Ectodermal cell (in vitro differentiated cells): Measurements from ENCODE around the gene SUPT4H1.
A peak's percentile ranks its signal among the peaks of the same experiment; 100 is the strongest.

Experiments
- H3K27ac ChIP-seq: 2 replicates; pipeline ENCODE4 v1.7.0; 2013; ENCODE audit warnings: mild to moderate bottlenecking, low read depth, low read length; ENCODE audit not compliant: insufficient read depth, poor library complexity, severe bottlenecking
- H3K27me3 ChIP-seq: 2 replicates; pipeline ENCODE4 v1.7.0; 2013; ENCODE audit warnings: mild to moderate bottlenecking, low read length; ENCODE audit not compliant: insufficient read depth, control insufficient read depth, poor library complexity, severe bottlenecking
- H3K36me3 ChIP-seq: one replicate; pipeline ENCODE4 v1.7.0; 2013; ENCODE audit warnings: low read length; ENCODE audit not compliant: control insufficient read depth, insufficient read depth
- H3K4me1 ChIP-seq: one replicate; pipeline ENCODE4 v1.7.0; 2013; ENCODE audit warnings: low read length; ENCODE audit not compliant: control insufficient read depth, insufficient read depth
- H3K4me3 ChIP-seq: 2 replicates; pipeline ENCODE4 v1.7.0; 2013; ENCODE audit warnings: low read depth, low read length, control low read depth; ENCODE audit not compliant: insufficient read depth
- H3K9me3 ChIP-seq: 2 replicates; pipeline ENCODE4 v1.7.0; 2013; ENCODE audit warnings: mild to moderate bottlenecking, low read length, moderate library complexity; ENCODE audit not compliant: control insufficient read depth
- WGBS, 2 experiments: methylation state at CpG; one replicate each; pipeline ENCODE4 v1.1.7; 2013; ENCODE audit warnings: missing lambda C conversion rate in 2 of 2; 5-methylcytosine and 5-hydroxymethylcytosine counted together

Gene SUPT4H1

GRCh38 chr17:58353389-58353825, 1.4 kb upstream of the SUPT4H1 start:
- WGBS, 2 experiments, result 89 to 97% methylated on average over 1 to 4 of the region's 4 CpGs
- Histone ChIP-seq H3K9me3 (no peaks in the 10 kb centered on the region), H3K27me3 (no peaks in the 10 kb centered on the region), H3K4me3 (no peak overlapping the region), H3K36me3 (peaks cover 8% of the 10 kb centered on the region), H3K27ac (no peak overlapping the region), H3K4me1 (peaks cover 21% of the 10 kb centered on the region)

DNA sequence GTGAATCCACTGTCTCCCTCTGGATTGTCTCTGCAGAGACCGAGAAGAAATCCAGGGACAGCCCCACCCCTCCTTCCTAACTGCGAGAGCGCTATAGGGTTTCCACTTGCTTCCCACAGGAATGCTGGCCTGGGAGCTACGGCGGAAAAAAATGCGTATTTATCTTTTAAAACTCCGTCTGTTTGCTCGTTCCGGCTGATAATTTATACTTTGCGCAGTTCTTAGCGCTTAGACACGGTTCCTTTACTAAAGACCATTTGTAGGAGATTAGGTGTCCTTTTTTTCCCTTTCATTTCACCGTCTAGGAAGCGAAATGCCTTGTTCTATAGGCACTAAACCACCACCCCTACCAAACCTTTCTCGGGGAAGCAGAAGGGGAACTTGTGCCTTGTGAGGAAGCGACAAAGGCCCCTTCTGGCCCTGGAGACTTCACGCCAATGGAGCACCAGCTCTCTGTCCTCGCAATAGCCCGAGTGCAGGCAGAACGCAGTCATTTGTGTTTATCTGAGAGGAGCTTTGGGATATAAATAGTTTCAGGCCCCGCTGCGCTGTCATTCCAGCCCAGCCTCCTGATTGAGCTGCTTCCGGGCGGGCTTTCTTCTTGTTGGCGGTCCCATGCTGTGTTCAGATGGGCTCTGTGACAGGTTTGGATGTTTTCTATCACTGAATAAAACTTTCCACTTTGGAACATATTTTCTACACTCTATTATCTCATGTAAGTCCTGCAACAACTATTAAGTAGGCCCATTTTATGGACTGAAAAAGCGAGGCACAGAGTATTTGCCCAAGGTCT, 791 bp upstream of the SUPT4H1 start:
- WGBS, 2 experiments, result 1 to 2% methylated on average over 26 of the region's 26 CpGs
- no peaks in the 10 kb centered on the region for H3K9me3 ChIP-seq
- no peaks in the 10 kb centered on the region for H3K27me3 ChIP-seq
- peaks cover 14% of the 10 kb centered on the region for H3K36me3 ChIP-seq
- peak overlapping the region; percentile 86 for H3K27ac ChIP-seq
- peaks cover 21% of the 10 kb centered on the region for H3K4me1 ChIP-seq
- peak overlapping the region; percentile 96 for H3K4me3 ChIP-seq

DNA sequence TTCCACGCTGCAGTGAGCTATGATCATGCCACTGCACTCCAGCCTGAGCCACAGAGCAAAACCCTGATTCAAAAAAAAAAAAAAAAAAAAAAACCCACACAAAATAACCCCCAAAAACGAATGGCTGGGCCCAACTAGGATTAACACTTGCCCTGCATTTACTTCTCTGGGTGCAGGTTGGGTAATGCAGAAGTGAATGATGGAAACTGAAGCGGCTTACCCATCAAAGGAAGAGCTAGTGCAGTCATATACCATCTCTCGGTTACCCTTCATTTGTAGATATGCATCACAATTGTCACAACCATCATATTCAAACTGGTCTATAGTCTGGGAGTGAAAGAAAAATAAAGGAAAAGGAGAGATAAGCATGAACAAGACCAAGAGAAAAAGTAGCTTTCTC, 819 bp downstream of the SUPT4H1 start:
- H3K4me3 ChIP-seq, result peak overlapping the region; percentile 96
- peaks cover 21% of the 10 kb centered on the region for H3K4me1 ChIP-seq
- H3K27ac ChIP-seq, result no peak overlapping the region
- H3K36me3 ChIP-seq, result peaks cover 28% of the 10 kb centered on the region
- 76 to 84% methylated on average over 3 to 4 of the region's 4 CpGs for WGBS, 2 experiments
- H3K9me3 ChIP-seq, result no peaks in the 10 kb centered on the region
- H3K27me3 ChIP-seq, result no peaks in the 10 kb centered on the region

DNA sequence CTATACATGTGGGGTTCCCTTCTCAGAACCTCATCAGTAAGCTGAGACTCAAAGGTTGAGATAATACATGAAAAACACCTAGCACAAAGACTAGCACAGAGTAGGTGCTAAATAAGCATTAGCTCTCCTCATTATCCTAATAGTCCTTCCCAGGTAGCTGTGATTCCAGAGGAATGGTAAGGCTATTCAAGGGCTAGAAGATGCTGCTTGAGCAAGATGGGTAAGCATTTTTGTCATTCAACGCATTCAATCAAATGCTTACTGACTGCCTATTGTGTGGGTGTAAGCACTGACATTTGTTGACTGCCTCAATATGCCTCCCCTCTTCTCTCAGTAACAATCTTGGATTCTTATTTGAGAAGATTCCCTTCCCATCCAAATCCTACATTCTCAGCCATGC, 4.0 kb downstream of the SUPT4H1 start:
- H3K4me3 ChIP-seq, result no peak overlapping the region
- no peak overlapping the region for H3K27ac ChIP-seq
- H3K27me3 ChIP-seq, result no peaks in the 10 kb centered on the region
- 91 to 100% methylated on average over 1 of the region's 1 CpG for WGBS, 2 experiments
- peaks cover 8% of the 10 kb centered on the region for H3K4me1 ChIP-seq
- peaks cover 48% of the 10 kb centered on the region for H3K36me3 ChIP-seq
- no peaks in the 10 kb centered on the region for H3K9me3 ChIP-seq

- Histone ChIP-seq H3K4me1 (no peaks in the 10 kb centered on the region), H3K9me3 (no peaks in the 10 kb centered on the region), H3K4me3 (no peak overlapping the region), H3K27me3 (no peaks in the 10 kb centered on the region), H3K27ac (no peak overlapping the region), H3K36me3 (peaks cover 48% of the 10 kb centered on the region)
- WGBS, 2 experiments, result 71 to 73% methylated on average over 4 of the region's 4 CpGs
Measured at GRCh38 chr17:58345500-58345899, 6.5 kb downstream of the SUPT4H1 start.

DNA sequence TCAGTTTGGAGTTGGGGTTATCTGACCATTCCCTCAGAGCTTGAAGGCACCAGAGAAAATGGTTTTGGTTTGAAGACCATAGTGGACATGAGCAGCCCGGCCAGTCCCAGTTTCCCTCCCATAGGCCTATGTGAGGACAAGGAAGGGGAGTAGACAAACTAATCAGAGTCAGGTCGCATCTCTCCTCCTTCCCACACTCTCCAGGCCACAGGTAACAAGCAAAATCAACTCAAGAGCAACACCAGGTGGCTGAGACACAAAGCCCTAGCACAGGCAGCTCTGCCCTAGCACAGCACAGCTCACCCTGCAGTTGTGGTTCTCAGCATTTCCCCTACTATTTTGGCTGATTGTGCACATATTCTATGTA, 7.2 kb downstream of the SUPT4H1 start:
- Histone ChIP-seq H3K27me3 (no peaks in the 10 kb centered on the region), H3K4me1 (no peaks in the 10 kb centered on the region), H3K4me3 (no peak overlapping the region), H3K9me3 (no peaks in the 10 kb centered on the region), H3K27ac (no peak overlapping the region), H3K36me3 (peaks cover 46% of the 10 kb centered on the region)
- 77 to 87% methylated on average over 2 of the region's 2 CpGs for WGBS, 2 experiments

DNA sequence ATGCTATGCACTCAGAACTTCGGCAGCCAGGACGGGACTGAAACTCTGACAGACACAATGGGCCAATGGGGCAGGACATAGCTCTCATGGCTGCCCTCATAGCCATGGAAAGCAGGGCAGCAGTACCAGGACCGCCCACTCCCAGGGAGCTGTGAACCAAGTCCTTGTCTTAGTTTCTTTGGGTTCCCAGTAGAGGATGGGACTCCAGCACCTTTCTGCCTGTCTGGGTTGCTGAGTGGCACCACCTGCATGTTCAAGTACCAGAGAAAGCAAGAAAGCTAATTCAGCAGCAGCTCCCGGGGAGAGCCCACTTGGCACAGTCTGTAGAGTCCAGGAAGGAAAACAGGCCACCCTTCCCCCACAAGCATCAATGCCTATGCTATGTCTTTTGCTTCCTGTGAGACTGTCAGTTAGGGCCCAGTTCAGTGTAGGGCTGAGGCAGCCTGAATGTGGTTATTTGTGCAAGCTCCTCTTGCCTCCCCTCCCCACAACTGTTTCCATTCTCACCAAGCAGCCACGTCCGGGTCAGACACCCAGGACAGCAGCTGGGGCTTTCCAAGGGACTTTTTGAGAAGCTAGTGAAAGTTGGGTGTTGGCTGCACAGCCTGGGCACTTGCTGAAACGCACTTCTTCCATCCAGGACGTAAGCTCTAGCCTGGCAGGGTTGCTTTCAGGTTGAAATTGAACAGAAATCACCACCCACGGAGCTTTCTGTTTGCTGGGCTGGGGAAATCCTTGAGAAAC, 7.8 kb downstream of the SUPT4H1 start:
- H3K4me1 ChIP-seq, result peaks cover 3% of the 10 kb centered on the region
- 91 to 93% methylated on average over 9 of the region's 9 CpGs for WGBS, 2 experiments
- H3K27me3 ChIP-seq, result no peaks in the 10 kb centered on the region
- no peak overlapping the region for H3K4me3 ChIP-seq
- no peak overlapping the region for H3K27ac ChIP-seq
- no peaks in the 10 kb centered on the region for H3K9me3 ChIP-seq
- H3K36me3 ChIP-seq, result peaks cover 41% of the 10 kb centered on the region

- H3K36me3 ChIP-seq, result peaks cover 38% of the 10 kb centered on the region
- no peak overlapping the region for H3K4me3 ChIP-seq
- no peak overlapping the region for H3K27ac ChIP-seq
- peaks cover 14% of the 10 kb centered on the region for H3K4me1 ChIP-seq
- H3K9me3 ChIP-seq, result no peaks in the 10 kb centered on the region
- H3K27me3 ChIP-seq, result no peaks in the 10 kb centered on the region
- 94% methylated on average over 4 of the region's 4 CpGs for WGBS, 2 experiments
Measured at GRCh38 chr17:58343131-58343530, 8.9 kb downstream of the SUPT4H1 start.

DNA sequence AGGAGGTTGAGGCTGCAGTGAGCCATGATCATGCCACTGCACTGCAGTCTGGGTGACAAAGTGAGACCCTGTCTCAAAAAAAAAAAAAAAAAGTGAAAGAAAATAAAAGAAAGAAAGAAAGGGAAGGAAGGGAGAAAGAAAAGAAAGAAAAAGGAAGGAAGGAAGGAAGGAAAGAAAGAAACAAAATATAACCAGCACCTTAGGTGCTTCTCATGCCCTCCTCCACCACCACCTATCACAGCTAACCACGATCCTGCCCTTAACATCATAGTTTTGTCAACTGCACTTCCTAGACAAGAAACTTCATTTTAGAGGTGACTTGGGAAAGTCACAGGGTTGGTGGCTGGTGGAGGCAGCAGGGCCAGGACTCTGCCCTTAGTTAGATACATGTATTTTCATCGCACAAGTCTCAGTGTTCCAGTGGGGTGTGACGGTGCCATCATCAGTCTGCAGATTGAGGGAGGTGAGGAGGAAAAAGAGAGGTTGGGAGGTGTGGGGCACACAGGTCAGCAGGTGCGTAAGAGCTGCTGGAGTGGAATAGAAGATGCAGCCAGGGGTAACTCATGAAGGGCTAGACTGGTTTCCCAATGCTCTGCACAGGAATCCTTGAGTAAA, 10.0 kb downstream of the SUPT4H1 start:
- Histone ChIP-seq H3K4me3 (no peak overlapping the region), H3K27me3 (no peaks in the 10 kb centered on the region), H3K27ac (no peak overlapping the region), H3K36me3 (peaks cover 26% of the 10 kb centered on the region), H3K9me3 (no peaks in the 10 kb centered on the region), H3K4me1 (peaks cover 26% of the 10 kb centered on the region)
- 88 to 91% methylated on average over 4 of the region's 4 CpGs for WGBS, 2 experiments
